ENCODE measurements around the gene BRIP1. TPM values are rescaled to one million over a fixed set of nuclear protein-coding genes. Genes with fewer than 3 reads are reported as not detected.

The BRIP1 gene
- total RNA-seq, 4 donors from 2014 or later = 0.13 to 0.79 (median 0.38) TPM

DNA sequence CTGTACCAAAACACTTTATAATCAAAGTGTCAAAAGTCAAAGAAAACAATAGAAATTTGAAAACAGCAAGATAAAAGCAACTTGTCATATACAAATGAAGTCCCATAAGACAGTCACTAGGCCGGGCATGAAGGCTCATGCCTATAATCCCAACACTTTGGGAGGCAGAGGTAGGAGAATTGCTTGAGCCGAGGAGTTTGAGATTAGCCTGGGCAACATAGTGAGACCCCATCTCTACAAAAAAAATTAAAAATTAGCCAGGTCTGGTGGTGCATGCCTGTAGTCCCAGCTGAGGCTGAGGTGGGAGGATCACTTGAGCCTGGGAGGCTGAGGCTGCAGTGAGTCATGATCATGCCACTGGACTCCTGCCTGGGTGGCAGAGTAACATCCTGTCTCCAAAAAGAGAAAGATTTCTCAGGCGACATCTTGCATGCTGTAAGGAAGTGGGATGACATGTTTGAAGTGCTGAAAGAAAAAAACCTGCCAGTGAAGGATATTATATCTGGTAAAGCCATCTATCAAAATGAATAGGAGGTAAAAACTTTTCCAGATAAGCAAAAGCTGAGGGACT lies 173.6 kb downstream of the BRIP1 start:
- no peak for DNase-seq (ENCODE audit: low spot score)
- ATAC-seq (ENCODE audit: low FRiP score) = no peak
- TF ChIP-seq, protein P1, sequence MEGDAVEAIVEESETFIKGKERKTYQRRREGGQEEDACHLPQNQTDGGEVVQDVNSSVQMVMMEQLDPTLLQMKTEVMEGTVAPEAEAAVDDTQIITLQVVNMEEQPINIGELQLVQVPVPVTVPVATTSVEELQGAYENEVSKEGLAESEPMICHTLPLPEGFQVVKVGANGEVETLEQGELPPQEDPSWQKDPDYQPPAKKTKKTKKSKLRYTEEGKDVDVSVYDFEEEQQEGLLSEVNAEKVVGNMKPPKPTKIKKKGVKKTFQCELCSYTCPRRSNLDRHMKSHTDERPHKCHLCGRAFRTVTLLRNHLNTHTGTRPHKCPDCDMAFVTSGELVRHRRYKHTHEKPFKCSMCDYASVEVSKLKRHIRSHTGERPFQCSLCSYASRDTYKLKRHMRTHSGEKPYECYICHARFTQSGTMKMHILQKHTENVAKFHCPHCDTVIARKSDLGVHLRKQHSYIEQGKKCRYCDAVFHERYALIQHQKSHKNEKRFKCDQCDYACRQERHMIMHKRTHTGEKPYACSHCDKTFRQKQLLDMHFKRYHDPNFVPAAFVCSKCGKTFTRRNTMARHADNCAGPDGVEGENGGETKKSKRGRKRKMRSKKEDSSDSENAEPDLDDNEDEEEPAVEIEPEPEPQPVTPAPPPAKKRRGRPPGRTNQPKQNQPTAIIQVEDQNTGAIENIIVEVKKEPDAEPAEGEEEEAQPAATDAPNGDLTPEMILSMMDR (IDR thresholded peaks at IDR 0.05) = no peak

DNA sequence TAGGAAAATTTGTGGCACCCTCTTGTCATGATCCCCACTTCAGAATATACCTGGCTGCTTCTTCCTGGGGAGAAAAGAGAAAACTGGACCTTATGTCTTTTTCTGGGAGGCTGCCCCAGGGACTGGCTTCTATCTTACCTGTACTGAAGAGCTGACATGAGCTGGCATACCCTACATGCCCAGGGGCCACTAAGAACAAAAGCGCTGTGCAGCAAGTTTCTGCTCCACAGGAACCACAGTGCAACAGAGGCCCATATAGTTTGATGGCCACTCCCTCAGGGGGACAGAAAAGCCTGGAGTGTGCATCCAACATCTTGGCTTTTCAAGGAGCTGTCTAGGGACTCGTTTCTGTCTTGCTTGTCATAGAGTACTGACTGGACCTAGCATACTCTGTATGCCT lies 175.6 kb downstream of the BRIP1 start:
- TF ChIP-seq, protein P1 (IDR thresholded peaks at IDR 0.05) = no peak
- no peak for ATAC-seq (ENCODE audit: low FRiP score)
- no peak for DNase-seq (ENCODE audit: low spot score)

DNA sequence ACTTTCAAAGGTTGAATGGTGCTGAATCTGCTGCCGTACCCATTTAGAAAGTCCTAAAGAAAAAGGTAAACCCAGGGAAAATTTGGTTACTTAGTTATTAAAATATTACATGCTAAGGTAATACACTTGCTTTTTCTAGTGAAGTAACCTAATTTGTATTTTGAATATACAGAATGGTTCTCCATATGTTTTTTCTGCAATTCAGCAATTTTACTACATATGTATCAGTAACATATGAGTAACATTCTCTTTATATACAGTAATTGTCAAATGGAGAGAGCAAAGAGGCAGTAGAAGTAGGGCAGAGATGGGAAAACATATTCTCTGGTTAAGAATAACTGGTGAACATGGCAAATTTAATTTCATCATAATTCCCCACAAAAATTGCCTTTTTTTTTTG lies 177.2 kb downstream of the BRIP1 start:
- no peak for ATAC-seq (ENCODE audit: low FRiP score)
- TF ChIP-seq, protein P1 (IDR thresholded peaks at IDR 0.05) = no peak
- DNase-seq (ENCODE audit: low spot score) = no peak

DNA sequence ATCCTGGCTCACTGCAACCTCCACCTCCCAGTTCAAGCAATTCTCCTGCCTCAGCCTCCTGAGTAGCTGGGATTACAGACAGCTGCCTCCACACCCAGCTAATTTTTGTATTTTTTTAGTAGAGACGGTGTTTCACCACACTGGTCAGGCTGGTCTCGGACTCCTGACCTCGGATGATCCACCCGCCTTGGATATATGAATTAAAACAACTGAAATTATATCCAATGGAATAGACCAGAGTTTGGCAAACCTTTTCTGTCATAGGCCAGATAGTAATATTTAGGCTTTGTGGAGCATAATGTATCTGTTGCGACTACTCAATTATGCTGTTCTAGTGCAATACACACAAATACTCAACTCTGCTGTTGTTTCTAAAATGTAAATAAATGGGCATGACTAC lies 178.5 kb downstream of the BRIP1 start:
- no peak for ATAC-seq (ENCODE audit: low FRiP score)
- TF ChIP-seq, protein P1 (IDR thresholded peaks at IDR 0.05) = no peak
- DNase-seq (ENCODE audit: low spot score) = no peak

DNA sequence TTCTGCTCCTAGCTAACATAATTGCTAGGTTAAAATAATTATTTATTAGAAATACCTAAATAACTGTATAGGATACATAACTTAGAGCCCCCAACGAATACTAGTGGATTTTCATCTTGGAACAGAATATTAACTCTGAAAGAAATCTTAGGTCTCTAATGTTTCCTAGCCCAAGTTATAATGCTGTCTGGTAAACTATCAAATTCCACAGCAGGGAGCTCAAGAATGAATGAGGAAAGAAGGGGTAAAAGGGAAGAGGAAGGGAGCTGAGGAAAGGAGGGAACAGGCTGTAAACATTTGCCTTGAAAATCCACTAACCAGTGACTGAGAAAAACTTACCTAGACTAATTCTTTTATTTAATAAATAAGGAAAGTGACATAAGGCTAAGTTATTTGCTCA lies 179.2 kb downstream of the BRIP1 start:
- TF ChIP-seq, protein P1 (IDR thresholded peaks at IDR 0.05) = no peak
- ATAC-seq (ENCODE audit: low FRiP score) (no peak), DNase-seq (ENCODE audit: low spot score) (no peak)

DNA sequence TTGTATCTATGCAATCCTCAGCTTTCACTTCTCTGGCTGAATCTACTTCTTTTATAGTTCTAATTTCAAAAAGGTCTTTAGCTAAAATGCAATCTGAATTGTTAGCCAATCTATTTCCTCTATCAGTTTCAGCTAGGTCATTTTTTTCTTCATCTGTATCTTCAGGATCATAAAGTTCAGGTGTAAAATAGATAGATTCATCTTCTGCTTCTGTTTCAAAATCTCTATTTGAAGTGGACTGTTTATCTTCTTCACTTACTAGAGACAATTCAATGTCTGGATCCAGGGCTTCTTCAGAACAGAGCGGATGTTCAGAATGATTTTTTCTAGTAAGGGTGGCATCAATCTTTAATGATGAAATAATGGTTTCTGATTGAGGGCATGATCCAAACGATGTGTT lies 179.9 kb downstream of the BRIP1 start:
- ATAC-seq (ENCODE audit: low FRiP score) (no peak), DNase-seq (ENCODE audit: low spot score) (no peak)
- TF ChIP-seq, protein P1 (IDR thresholded peaks at IDR 0.05) = no peak

DNA sequence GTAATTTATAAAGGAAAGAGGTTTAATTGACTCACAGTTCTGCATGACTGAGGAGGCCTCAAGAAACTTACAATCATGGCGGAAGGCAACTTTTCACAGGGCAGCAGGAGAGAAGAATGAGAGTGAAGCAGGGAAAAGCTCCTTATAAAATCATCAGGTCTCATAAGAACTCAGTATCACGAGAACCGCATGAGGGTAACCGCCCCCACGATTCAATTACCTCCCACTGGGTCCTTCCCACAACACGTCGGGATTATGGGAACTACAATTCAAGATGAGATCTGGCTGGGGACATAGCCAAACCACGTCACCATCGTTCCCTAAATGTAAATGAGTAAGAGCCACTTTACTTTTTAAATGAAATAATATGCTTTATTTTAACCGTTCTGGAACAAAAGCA lies 182.4 kb downstream of the BRIP1 start:
- DNase-seq (ENCODE audit: low spot score) = no peak
- ATAC-seq (ENCODE audit: low FRiP score) = no peak
- TF ChIP-seq, protein P1 (IDR thresholded peaks at IDR 0.05) = no peak

All from omental fat pad (tissue), 4 donors.